ENCODE data around the gene PSMB1. TPM values are rescaled to one million over a fixed set of nuclear protein-coding genes. Genes with fewer than 3 reads are reported as not detected.

PSMB1 gene
- 139 and 151 TPM in 2 replicates for total RNA-seq
- long read RNA-seq, transcript PSMB1-201 (6 exons, 928 nt): major isoform, 246 of 255 reads
- long read RNA-seq, partial matches to known transcripts: 1 of 255 reads
- long read RNA-seq, other reads (novel, unspliced or antisense): 8 of 255 reads

- H3K27ac Mint-ChIP-seq (ENCODE audit: unreplicated experiment): no peak within 1 kb of the TSS
- H3K9me3 Mint-ChIP-seq (ENCODE audit: unreplicated experiment): no peaks in the 10 kb centered on the region
- H3K4me3 Mint-ChIP-seq (ENCODE audit: unreplicated experiment): no peak within 1 kb of the TSS
- DNase-seq (ENCODE audit: extremely low spot score, unreplicated experiment): peak; percentile 94
- peaks cover 26% of the 10 kb centered on the region for H3K4me1 Mint-ChIP-seq (ENCODE audit: unreplicated experiment)
- H3K36me3 Mint-ChIP-seq (ENCODE audit: unreplicated experiment): peaks cover 8% of the 10 kb centered on the region
- no peaks in the 10 kb centered on the region for H3K27me3 Mint-ChIP-seq (ENCODE audit: unreplicated experiment)
- no peak for TF ChIP-seq CTCF (IDR thresholded peaks at IDR 0.05)
Observed at GRCh38 chr6:170552765-170553533, at the start of gene PSMB1. Gene PSMB1 (minus strand): TSS chr6:170553307. CDS start chr6:170553242, 65 bp downstream.

- Mint-ChIP-seq H3K36me3 (ENCODE audit: unreplicated experiment) (no peaks in the 10 kb centered on the region), H3K4me1 (ENCODE audit: unreplicated experiment) (no peaks in the 10 kb centered on the region), H3K4me3 (ENCODE audit: unreplicated experiment) (no peak overlapping the region), H3K9me3 (ENCODE audit: unreplicated experiment) (peaks cover 10% of the 10 kb centered on the region), H3K27me3 (ENCODE audit: unreplicated experiment) (peaks cover 32% of the 10 kb centered on the region), H3K27ac (ENCODE audit: unreplicated experiment) (no peak overlapping the region)
- TF ChIP-seq CTCF (IDR thresholded peaks at IDR 0.05): no peak
- DNase-seq (ENCODE audit: extremely low spot score, unreplicated experiment): no peak
Observed at GRCh38 chr6:170597278-170597677, 44.2 kb upstream of the PSMB1 start.

GRCh38 chr6:170596426-170596825 is 43.3 kb upstream of the PSMB1 start:
- no peak for TF ChIP-seq CTCF (IDR thresholded peaks at IDR 0.05)
- no peaks in the 10 kb centered on the region for H3K4me1 Mint-ChIP-seq (ENCODE audit: unreplicated experiment)
- no peak for DNase-seq (ENCODE audit: extremely low spot score, unreplicated experiment)
- H3K36me3 Mint-ChIP-seq (ENCODE audit: unreplicated experiment): no peaks in the 10 kb centered on the region
- peaks cover 27% of the 10 kb centered on the region for H3K27me3 Mint-ChIP-seq (ENCODE audit: unreplicated experiment)
- H3K9me3 Mint-ChIP-seq (ENCODE audit: unreplicated experiment): peaks cover 18% of the 10 kb centered on the region
- H3K4me3 Mint-ChIP-seq (ENCODE audit: unreplicated experiment): no peak overlapping the region
- no peak overlapping the region for H3K27ac Mint-ChIP-seq (ENCODE audit: unreplicated experiment)

GRCh38 chr6:170590725-170591124 is 37.6 kb upstream of the PSMB1 start:
- Mint-ChIP-seq H3K36me3 (ENCODE audit: unreplicated experiment) (peaks cover 2% of the 10 kb centered on the region), H3K4me3 (ENCODE audit: unreplicated experiment) (no peak overlapping the region), H3K4me1 (ENCODE audit: unreplicated experiment) (no peaks in the 10 kb centered on the region), H3K27ac (ENCODE audit: unreplicated experiment) (no peak overlapping the region), H3K9me3 (ENCODE audit: unreplicated experiment) (peaks cover 34% of the 10 kb centered on the region), H3K27me3 (ENCODE audit: unreplicated experiment) (peaks cover 16% of the 10 kb centered on the region)
- TF ChIP-seq CTCF (IDR thresholded peaks at IDR 0.05): no peak
- no peak for DNase-seq (ENCODE audit: extremely low spot score, unreplicated experiment)

GRCh38 chr6:170584954-170585498 is 31.9 kb upstream of the PSMB1 start:
- Mint-ChIP-seq H3K9me3 (ENCODE audit: unreplicated experiment) (peaks cover 5% of the 10 kb centered on the region), H3K4me3 (ENCODE audit: unreplicated experiment) (peak overlapping the region; percentile 99)
- DNase-seq (ENCODE audit: extremely low spot score, unreplicated experiment): no peak

More at GRCh38 chr6:170584954-170585498, 31.9 kb upstream of the PSMB1 start:
- no peak for TF ChIP-seq CTCF (IDR thresholded peaks at IDR 0.05)
- peaks cover 19% of the 10 kb centered on the region for H3K36me3 Mint-ChIP-seq (ENCODE audit: unreplicated experiment)
- H3K27ac Mint-ChIP-seq (ENCODE audit: unreplicated experiment): peak overlapping the region; percentile 96
- H3K27me3 Mint-ChIP-seq (ENCODE audit: unreplicated experiment): peaks cover 6% of the 10 kb centered on the region
- H3K4me1 Mint-ChIP-seq (ENCODE audit: unreplicated experiment): peaks cover 14% of the 10 kb centered on the region
